Ishikawa (cell line): Measurements from ENCODE around the gene ORAI1.

ENCODE experiments used
- CEBPB ChIP-seq: IDR thresholded peaks from 2 replicates; pipeline ENCODE4 v1.6.1; 2012
- CREB1 ChIP-seq: IDR thresholded peaks from 2 replicates; pipeline ENCODE4 v1.6.1; 2012; ENCODE audit warnings: low read depth
- EGR1 ChIP-seq: IDR thresholded peaks from 2 replicates; pipeline ENCODE4 v1.6.1; 2012
- EP300 ChIP-seq: IDR thresholded peaks from 2 replicates; pipeline ENCODE4 v1.6.1; 2012; ENCODE audit warnings: borderline replicate concordance
- FOXM1 ChIP-seq: IDR thresholded peaks from 2 replicates; pipeline ENCODE4 v1.6.1; 2012; ENCODE audit warnings: low read depth, borderline replicate concordance
- NFIC ChIP-seq: IDR thresholded peaks from 2 replicates; pipeline ENCODE4 v1.6.1; 2012
- RAD21 ChIP-seq: IDR thresholded peaks from 2 replicates; pipeline ENCODE4 v1.6.1; 2012; ENCODE audit warnings: low read depth
- TAF1 ChIP-seq: IDR thresholded peaks from 2 replicates; pipeline ENCODE4 v1.6.1; 2012; ENCODE audit warnings: low read depth, mild to moderate bottlenecking
- TCF12 ChIP-seq: IDR thresholded peaks from 2 replicates; pipeline ENCODE4 v1.6.1; 2012; ENCODE audit warnings: low read depth
- TEAD4 ChIP-seq: IDR thresholded peaks from 2 replicates; pipeline ENCODE4 v1.6.1; 2012
- YY1 ChIP-seq: IDR thresholded peaks from 2 replicates; pipeline ENCODE4 v1.6.1; 2012; ENCODE audit warnings: low read depth
- ZBTB7A ChIP-seq: IDR thresholded peaks from 2 replicates; pipeline ENCODE4 v1.6.1; 2012; ENCODE audit warnings: low read depth
- TF ChIP-seq, protein P1 (sequence below): IDR thresholded peaks from 2 replicates; pipeline ENCODE4 v1.6.1; 2012
- TF ChIP-seq, protein P2 (sequence below): IDR thresholded peaks from 2 replicates; pipeline ENCODE4 v1.6.1; 2012
- TF ChIP-seq, protein P3 (sequence below): IDR thresholded peaks from 2 replicates; pipeline ENCODE4 v1.6.1; 2012; ENCODE audit warnings: low read depth, mild to moderate bottlenecking

Gene ORAI1

DNA sequence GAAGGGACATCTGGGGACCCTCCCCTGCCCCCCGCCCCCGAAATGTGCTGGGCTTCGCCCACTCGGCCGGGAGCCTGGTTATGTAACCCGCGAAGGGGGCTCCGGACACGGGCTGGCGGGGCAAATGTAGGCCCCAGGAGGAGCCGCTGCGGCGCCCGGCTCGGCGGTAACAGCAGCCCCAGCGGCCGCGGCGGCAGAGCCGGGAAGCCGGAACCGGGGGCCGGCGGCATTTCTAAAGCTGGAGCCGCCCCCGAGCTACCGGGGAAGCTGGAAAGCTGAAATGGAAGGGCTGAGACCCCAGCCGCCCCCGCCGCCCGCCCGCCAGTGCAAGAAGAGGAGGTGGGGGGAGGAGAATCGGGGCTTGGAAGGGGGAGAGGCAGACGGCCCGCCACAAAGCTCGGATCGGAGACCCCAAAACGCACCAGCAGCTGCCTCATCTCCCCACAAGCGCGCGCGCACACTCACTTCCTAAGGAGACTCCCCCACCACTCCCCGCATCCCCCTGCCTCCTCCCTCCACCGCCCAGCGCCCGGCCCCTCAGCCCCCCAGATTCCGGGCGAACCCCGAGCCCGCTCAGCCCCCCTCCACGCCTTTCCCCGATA lies 47.0 kb upstream of the ORAI1 start:
- TF ChIP-seq TAF1 (no peak), FOXM1 (no peak), ZBTB7A (peak; percentile 38; the same call in 1 of the 2 replicates)

DNA sequence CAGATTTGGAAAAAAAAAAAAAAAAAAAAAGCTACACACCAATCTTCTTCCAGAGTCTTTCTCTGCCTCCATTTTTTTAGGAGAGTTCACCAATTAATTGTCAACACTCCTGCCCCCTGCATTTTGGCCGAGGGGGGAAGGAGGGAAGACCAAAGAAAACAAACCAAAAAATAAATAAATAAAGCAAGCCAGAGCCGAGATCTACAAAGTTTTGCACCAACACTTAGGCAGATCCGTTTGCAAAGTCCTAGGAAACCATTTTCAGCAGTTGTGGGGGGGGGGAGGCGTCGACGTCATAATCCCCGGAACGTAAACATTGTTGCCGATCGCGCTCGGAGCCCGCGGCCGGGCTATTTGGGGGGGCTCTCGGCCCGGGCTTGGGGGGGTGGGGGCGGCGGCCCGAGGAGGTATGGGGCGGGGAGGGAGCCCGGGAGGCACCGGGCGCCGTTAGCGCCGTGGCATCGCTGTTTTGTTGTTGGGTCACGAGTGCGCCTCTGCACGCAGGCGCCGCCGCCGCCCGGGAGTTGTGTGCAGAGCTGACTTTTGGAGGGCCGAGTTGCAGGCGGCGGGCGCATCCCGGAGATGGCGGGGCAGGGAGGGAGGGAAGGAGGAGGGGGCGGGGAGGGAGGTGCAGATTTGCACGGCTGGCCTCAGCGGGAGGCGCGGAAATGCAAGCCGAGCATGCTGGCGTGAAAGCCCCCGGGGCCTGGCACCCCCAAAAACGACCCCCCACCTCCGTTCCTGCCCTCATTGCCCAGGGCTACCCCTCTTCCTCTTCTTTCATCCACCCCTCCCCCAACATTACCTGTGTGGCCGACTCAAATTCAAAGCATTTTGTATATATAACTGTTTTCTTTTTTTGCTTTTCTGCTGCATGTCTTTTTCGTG lies 46.1 kb upstream of the ORAI1 start:
- peak; percentile 60; the same call in 1 of the 2 replicates for TF ChIP-seq CREB1
- TF ChIP-seq FOXM1 = no peak
- TF ChIP-seq RAD21 = no peak
- no peak for TF ChIP-seq TCF12
- peak; percentile 24; the same call in 1 of the 2 replicates for TF ChIP-seq TAF1
- TF ChIP-seq CEBPB = no peak
- no peak for TF ChIP-seq TEAD4
- TF ChIP-seq, protein P1, sequence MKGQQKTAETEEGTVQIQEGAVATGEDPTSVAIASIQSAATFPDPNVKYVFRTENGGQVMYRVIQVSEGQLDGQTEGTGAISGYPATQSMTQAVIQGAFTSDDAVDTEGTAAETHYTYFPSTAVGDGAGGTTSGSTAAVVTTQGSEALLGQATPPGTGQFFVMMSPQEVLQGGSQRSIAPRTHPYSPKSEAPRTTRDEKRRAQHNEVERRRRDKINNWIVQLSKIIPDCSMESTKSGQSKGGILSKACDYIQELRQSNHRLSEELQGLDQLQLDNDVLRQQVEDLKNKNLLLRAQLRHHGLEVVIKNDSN = peak; percentile 69
- peak; percentile 67; the same call in 1 of the 2 replicates for TF ChIP-seq YY1
- TF ChIP-seq, protein P2, sequence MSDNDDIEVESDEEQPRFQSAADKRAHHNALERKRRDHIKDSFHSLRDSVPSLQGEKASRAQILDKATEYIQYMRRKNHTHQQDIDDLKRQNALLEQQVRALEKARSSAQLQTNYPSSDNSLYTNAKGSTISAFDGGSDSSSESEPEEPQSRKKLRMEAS = no peak
- TF ChIP-seq, protein P3, sequence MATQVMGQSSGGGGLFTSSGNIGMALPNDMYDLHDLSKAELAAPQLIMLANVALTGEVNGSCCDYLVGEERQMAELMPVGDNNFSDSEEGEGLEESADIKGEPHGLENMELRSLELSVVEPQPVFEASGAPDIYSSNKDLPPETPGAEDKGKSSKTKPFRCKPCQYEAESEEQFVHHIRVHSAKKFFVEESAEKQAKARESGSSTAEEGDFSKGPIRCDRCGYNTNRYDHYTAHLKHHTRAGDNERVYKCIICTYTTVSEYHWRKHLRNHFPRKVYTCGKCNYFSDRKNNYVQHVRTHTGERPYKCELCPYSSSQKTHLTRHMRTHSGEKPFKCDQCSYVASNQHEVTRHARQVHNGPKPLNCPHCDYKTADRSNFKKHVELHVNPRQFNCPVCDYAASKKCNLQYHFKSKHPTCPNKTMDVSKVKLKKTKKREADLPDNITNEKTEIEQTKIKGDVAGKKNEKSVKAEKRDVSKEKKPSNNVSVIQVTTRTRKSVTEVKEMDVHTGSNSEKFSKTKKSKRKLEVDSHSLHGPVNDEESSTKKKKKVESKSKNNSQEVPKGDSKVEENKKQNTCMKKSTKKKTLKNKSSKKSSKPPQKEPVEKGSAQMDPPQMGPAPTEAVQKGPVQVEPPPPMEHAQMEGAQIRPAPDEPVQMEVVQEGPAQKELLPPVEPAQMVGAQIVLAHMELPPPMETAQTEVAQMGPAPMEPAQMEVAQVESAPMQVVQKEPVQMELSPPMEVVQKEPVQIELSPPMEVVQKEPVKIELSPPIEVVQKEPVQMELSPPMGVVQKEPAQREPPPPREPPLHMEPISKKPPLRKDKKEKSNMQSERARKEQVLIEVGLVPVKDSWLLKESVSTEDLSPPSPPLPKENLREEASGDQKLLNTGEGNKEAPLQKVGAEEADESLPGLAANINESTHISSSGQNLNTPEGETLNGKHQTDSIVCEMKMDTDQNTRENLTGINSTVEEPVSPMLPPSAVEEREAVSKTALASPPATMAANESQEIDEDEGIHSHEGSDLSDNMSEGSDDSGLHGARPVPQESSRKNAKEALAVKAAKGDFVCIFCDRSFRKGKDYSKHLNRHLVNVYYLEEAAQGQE = no peak
- peak; percentile 55; the same call in 1 of the 2 replicates for TF ChIP-seq ZBTB7A
- TF ChIP-seq EP300 = no peak
- no peak for TF ChIP-seq NFIC
- no peak for TF ChIP-seq EGR1

DNA sequence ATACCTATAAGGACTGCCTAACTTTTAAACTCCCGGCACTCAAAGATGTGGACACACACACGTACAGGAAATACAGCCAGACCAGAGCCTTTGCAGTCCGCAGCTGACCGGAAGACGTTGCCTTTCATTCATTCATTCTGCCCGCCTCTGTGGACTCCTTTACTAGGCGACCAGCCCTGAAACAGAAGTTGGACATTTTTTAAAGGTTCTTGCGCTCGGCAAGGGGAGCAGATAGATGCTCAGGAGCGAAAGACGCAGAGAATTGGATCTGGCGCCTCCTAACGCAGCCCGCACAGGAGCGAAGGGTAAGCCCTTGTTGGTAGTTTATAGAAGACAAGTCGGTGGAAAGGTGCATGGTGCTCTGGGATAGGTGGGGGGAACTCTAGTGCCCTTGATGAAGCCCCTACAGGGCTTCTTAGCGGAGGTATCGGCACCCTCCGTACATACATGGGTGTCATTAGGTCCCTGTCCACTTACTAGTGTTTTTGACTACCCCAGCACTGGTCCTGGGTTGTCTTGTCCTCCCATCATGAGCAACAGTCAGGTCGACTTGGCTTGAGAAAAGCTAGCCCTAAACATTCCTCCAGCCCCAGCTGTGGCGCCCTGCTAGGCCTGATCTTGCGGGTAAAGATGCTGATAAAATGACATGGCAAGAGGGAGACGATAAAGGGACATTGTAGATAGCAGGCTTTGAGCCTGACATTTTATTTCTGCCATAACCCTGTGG lies 45.2 kb upstream of the ORAI1 start, which contains the start of gene KDM2B:
TSS of gene KDM2B (minus strand) at position 65 of the 727 bp plus-strand sequence. CDS start 112 bp downstream, outside the sequence.
- TF ChIP-seq EP300 (no peak), EGR1 (no peak), NFIC (no peak), TEAD4 (no peak), YY1 (no peak), TCF12 (no peak), RAD21 (no peak), CREB1 (no peak)
- TF ChIP-seq, protein P2 = no peak
- TF ChIP-seq, protein P1 = no peak

DNA sequence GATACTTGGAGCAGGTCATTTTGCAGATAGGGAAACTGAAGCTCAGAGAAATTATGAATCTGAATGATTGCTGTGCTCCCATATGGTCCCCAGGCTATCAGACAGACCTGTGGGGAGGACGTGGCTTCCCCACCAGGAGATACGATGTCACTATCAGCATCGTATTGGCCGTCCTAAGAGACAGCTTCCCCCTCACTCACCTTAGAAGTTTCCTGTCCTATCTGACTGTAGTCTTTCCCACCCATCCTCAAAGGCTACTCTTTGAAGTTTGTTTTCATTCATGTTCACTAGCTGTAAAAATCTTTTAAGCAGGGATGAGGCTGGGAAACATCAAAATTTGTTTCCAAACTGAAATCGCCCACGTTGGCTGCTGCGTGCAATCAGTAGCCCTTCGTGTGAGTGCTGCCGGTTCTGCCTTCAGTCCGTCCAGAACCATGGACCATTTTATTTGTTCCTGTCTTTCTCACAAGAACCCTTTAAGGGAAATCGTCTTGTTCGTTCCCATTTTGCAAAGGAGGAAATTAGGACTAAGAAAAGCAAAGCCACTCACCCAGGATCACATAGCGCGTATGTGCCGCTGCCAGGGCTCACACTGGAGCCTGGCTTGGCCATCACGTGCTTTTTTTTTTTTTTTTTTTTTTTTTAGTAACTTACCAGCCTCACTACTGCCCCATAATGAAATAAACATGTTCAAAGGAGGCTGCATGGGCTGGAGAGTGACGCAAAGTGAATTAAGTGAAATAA lies 44.5 kb upstream of the ORAI1 start:
- TF ChIP-seq YY1 = no peak
- TF ChIP-seq, protein P2 = no peak
- TF ChIP-seq CREB1 = no peak
- TF ChIP-seq, protein P1 = no peak
- TF ChIP-seq CEBPB = no peak
- TF ChIP-seq, protein P3 = no peak
- TF ChIP-seq EP300 = no peak
- TF ChIP-seq RAD21 = no peak
- no peak for TF ChIP-seq TAF1
- no peak for TF ChIP-seq EGR1
- no peak for TF ChIP-seq TCF12
- TF ChIP-seq NFIC = no peak
